Heart right ventricle (tissue), 16 donors: ENCODE data around the gene IL5RA. TPM values are rescaled to one million over a fixed set of nuclear protein-coding genes. Genes with fewer than 3 reads are reported as not detected.

Source experiments
- ATAC-seq, 8 donors: fragments of 200-7000 bp; cut with Tn5 transposase; one replicate each; pipeline ENCODE4 v1.9.1; 2020; ENCODE audit warnings: mild to moderate bottlenecking in 8 of 8, moderate library complexity in 8 of 8, moderate number of reproducible peaks in 1 of 8
- DNase-seq, 2 donors: peaks; one replicate each; pipeline ENCODE4 v3.0.0-alpha.2; 2020
- H3K27ac ChIP-seq, 10 donors: fragments of 200-600 bp; sonication (generic) in 2 of 10; one replicate each; pipeline versions ENCODE4 v1.5.0 to v1.8.0; 2020 to 2022; ENCODE audit warnings: mild to moderate bottlenecking in 3 of 10
- H3K27me3 ChIP-seq, 7 donors: fragments of 200-600 bp; one replicate each; pipeline ENCODE4 v1.8.0; 2021 to 2022; ENCODE audit warnings: mild to moderate bottlenecking in 2 of 7
- H3K36me3 ChIP-seq, 9 donors: fragments of 200-600 bp; sonication (generic) in 1 of 9; one replicate each; pipeline versions ENCODE4 v1.5.0 to v1.8.0; 2020 to 2022; ENCODE audit warnings: mild to moderate bottlenecking in 2 of 9
- H3K4me1 ChIP-seq, 9 donors: fragments of 200-600 bp; sonication (generic) in 1 of 9; one replicate each; pipeline versions ENCODE4 v1.5.0 to v1.8.0; 2020 to 2022; ENCODE audit warnings: mild to moderate bottlenecking in 4 of 9
- H3K4me3 ChIP-seq, 10 donors: fragments of 200-600 bp; sonication (generic) in 2 of 10; one replicate each; pipeline versions ENCODE4 v1.5.0 to v1.8.0; 2020 to 2022; ENCODE audit warnings: mild to moderate bottlenecking in 7 of 10, moderate library complexity in 2 of 10
- H3K9me3 ChIP-seq, 11 donors: fragments of 200-600 bp in 10 of 11; sonication (generic) in 2 of 11; one replicate each; pipeline versions ENCODE4 v1.5.0 to v1.8.0; 2013 to 2022; ENCODE audit warnings: mild to moderate bottlenecking in 2 of 11, control low read depth in 1 of 11, moderate library complexity in 1 of 11
- CTCF ChIP-seq, 9 donors: fragments of 200-600 bp; sonication (generic) in 2 of 9; IDR thresholded peaks; one replicate each; pipeline versions ENCODE4 v1.5.0 to v1.8.0; 2021 to 2022; ENCODE audit warnings: antibody characterized with exemption in 9 of 9, mild to moderate bottlenecking in 5 of 9, moderate library complexity in 1 of 9
- WGBS, 2 donors: extraction: QIAGEN DNeasy Blood & Tissue Kit; methylation state at CpG; one replicate each; pipeline ENCODE4 v1.1.7; 2013; ENCODE audit warnings: inconsistent platforms in 1 of 2; 5-methylcytosine and 5-hydroxymethylcytosine counted together
- intact Hi-C, 10 donors: fragments of 100-400 bp; cut with DNase I; formaldehyde crosslinking; loops; one replicate each; pipeline versions ENCODE4 v1.11.1 to v1.14.2; 2022
- polyA plus RNA-seq, 2 donors: library from polyadenylated mRNA; stranded (reverse); fragments of 200-250 nt; gene quantifications; one replicate each; pipeline ENCODE4 v1.2.3, GENCODE V29; 2013
- total RNA-seq, 10 donors: library from RNA; stranded (reverse); fragmentation: NEBNext Ultra II Directional in 3 of 10; extraction: Animal tissue kit (Norgen Biotek cat#: 25700) in 3 of 10; gene quantifications; one replicate each; pipeline versions ENCODE4 v1.2.1 to v1.2.4, GENCODE V29; 2021 to 2023
- donor health status: Arrhythmogenic right ventricular cardiomyopathy.
- donor health status: ischemic (EF 13 %, LVEDD 7.1; RV severe dilation, severe dysfunction).
- donor health status: healthy with polysubstance abuse.
- donor health status: DM: no; HTN: yes; CAD: no.
- donor health status: DM: no; HTN: no; CAD: no.
- donor health status: ischemic (EF 25% LVEDD 6.9; RV normal size, moderate dysfunction).
- donor health status: ischemic (EF 25% LVEDD 5.7; RV mildly dilated, moderate dysfunction).
- donor health status: healthy.
- donor health status: DM: yes; HTN: yes; CAD: no.
- donor health status: Ischemic cardiomyopathy.
- donor health status: ischemic (EF 35%, LVEDD 5.7; RV mildly dilated, moderate dysfunction).
- donor health status: nonischemic (EF 11% LVEDD 7.7; RV severe dilation, severe dysfunction).
- donor health status: DM: yes; HTN: yes; CAD: no.
- donor health status: PGD.
- donor health status: ischemic (EF 29% LVEDD 5.4; RV normal size, mild dysfunction).
- donor health status: nonischemic (EF 23%, LVEDD 6.1; RV moderate dilation, normal function).

Gene IL5RA
- total and polyA plus RNA-seq, 12 donors: 0.07 to 1.1 (median 0.23) TPM; not detected in 5

GRCh38 chr3:3027976-3028567 lies 82.1 kb downstream of the IL5RA start:
- H3K36me3 ChIP-seq: no peaks in the 10 kb centered on the region
- TF ChIP-seq CTCF (IDR thresholded peaks at IDR 0.05): no peak
- peaks cover 0 to 8% (median 4%) of the 10 kb centered on the region in 7 donors for H3K27me3 ChIP-seq
- WGBS, 2 donors: 70 to 80% methylated on average over 5 of the region's 5 CpGs
- no peaks in the 10 kb centered on the region for H3K9me3 ChIP-seq
- no peak overlapping the region for H3K4me3 ChIP-seq
- intact Hi-C loops: no loop called here
- no peak for DNase-seq
- ATAC-seq: no peak
- H3K4me1 ChIP-seq: no peaks in the 10 kb centered on the region
- H3K27ac ChIP-seq: no peak overlapping the region

GRCh38 chr3:3023111-3023745 lies 86.9 kb downstream of the IL5RA start:
- intact Hi-C loops: no loop called here
- 33 to 41% methylated on average over 7 of the region's 7 CpGs for WGBS, 2 donors
- Histone ChIP-seq H3K9me3 (no peaks in the 10 kb centered on the region), H3K4me3 (no peak overlapping the region), H3K4me1 (peaks cover 0 to 3% (median 0%) of the 10 kb centered on the region in 9 donors), H3K27ac (no peak overlapping the region), H3K27me3 (peaks cover 0 to 11% (median 4%) of the 10 kb centered on the region in 7 donors), H3K36me3 (no peaks in the 10 kb centered on the region)
- no peak for DNase-seq
- ATAC-seq: no peak
- TF ChIP-seq CTCF (IDR thresholded peaks at IDR 0.05): no peak

GRCh38 chr3:3020209-3020608 lies 90.0 kb downstream of the IL5RA start:
- Histone ChIP-seq H3K4me3 (no peak overlapping the region), H3K27me3 (peaks cover 0 to 11% (median 4%) of the 10 kb centered on the region in 7 donors), H3K27ac (no peak overlapping the region), H3K4me1 (peaks cover 0 to 3% (median 0%) of the 10 kb centered on the region in 9 donors), H3K9me3 (no peaks in the 10 kb centered on the region), H3K36me3 (no peaks in the 10 kb centered on the region)
- 89% methylated on average over 7 of the region's 7 CpGs for WGBS, 2 donors
- intact Hi-C loops: no loop called here
- ATAC-seq: no peak
- no peak for DNase-seq
- no peak for TF ChIP-seq CTCF (IDR thresholded peaks at IDR 0.05)

Other genes starting within 250 kb of the IL5RA start
- gene TRNT1, start 16.6 kb upstream of the IL5RA start, total RNA-seq: 10 to 100 TPM in 7 of 10 donors, 1 to 10 TPM in 3; 5.8 to 14.5 (median 10.8) TPM
- gene TRNT1, start 16.6 kb upstream of the IL5RA start, polyA plus RNA-seq: 10 to 100 TPM in 1 of 2 donors, 1 to 10 TPM in 1; 9.1 to 10.6 TPM
- 10 to 100 TPM; 34.8 to 63.2 (median 53.8) TPM for gene CRBN, start 69.3 kb upstream of the IL5RA start, total RNA-seq
- 10 to 100 TPM; 18.2 to 23.4 TPM for gene CRBN, start 69.3 kb upstream of the IL5RA start, polyA plus RNA-seq